Iris pigment epithelial cell (primary cell): ENCODE measurements around the gene AGXT.
A peak's percentile ranks its signal among the peaks of the same experiment; 100 is the strongest.

ENCODE experiments used
- DNase-seq: peaks from one replicate; pipeline ENCODE4 v3.0.0-alpha.2; 2011; ENCODE audit warnings: low read depth

The AGXT gene

GRCh38 chr2:240886678-240887609 lies 18.3 kb downstream of the AGXT start:
- DNase-seq, result no peak

GRCh38 chr2:240887631-240888030 lies 19.0 kb downstream of the AGXT start:
- DNase-seq, result no peak

GRCh38 chr2:240888130-240888889 lies 19.7 kb downstream of the AGXT start:
- no peak for DNase-seq

- no peak for DNase-seq
Observed at GRCh38 chr2:240888890-240889573, 20.4 kb downstream of the AGXT start.

- DNase-seq, result no peak
Observed at GRCh38 chr2:240889601-240890560, 21.3 kb downstream of the AGXT start.

- DNase-seq, result no peak
Observed at GRCh38 chr2:240890691-240891090, 22.1 kb downstream of the AGXT start.

- no peak for DNase-seq
Observed at GRCh38 chr2:240891492-240892340, 23.1 kb downstream of the AGXT start.

- no peak for DNase-seq
Observed at GRCh38 chr2:240892356-240892755, 23.7 kb downstream of the AGXT start.

- DNase-seq, result no peak
Observed at GRCh38 chr2:240892925-240893324, 24.3 kb downstream of the AGXT start.

- peak; percentile 28 for DNase-seq
Observed at GRCh38 chr2:240893363-240893844, 24.8 kb downstream of the AGXT start.

- no peak for DNase-seq
Observed at GRCh38 chr2:240894006-240894405, 25.4 kb downstream of the AGXT start.

GRCh38 chr2:240894836-240895558 lies 26.4 kb downstream of the AGXT start:
- DNase-seq, result no peak

- no peak for DNase-seq
Observed at GRCh38 chr2:240895656-240896388, 27.2 kb downstream of the AGXT start, which contains the start of gene MAB21L4. MAB21L4 (minus strand) TSS chr2:240896156; CDS start chr2:240895997, 159 bp downstream.

- no peak for DNase-seq
Observed at GRCh38 chr2:240896394-240896793, 27.8 kb downstream of the AGXT start.

GRCh38 chr2:240896871-240897692 lies 28.5 kb downstream of the AGXT start:
- DNase-seq, result no peak

GRCh38 chr2:240898108-240898730 lies 29.6 kb downstream of the AGXT start:
- no peak for DNase-seq

- no peak for DNase-seq
Observed at GRCh38 chr2:240898731-240899467, 30.3 kb downstream of the AGXT start.
